Right lobe of liver (tissue), 4 donors: ENCODE measurements around the gene PPIL1.

Source experiments
- POLR2A ChIP-seq: fragments of 450-650 bp; IDR thresholded peaks from one replicate; pipeline ENCODE4 v1.6.1; 2017; ENCODE audit warnings: antibody characterized with exemption, mild to moderate bottlenecking
- TF ChIP-seq, protein P1 (sequence below), 4 donors: fragments of 200-600 bp in 3 of 4; fragments of 450-650 bp in 1 of 4; IDR thresholded peaks; one replicate each; pipeline versions ENCODE4 v1.5.1 to v1.8.0; 2016 to 2022; ENCODE audit warnings: antibody characterized with exemption in 4 of 4, mild to moderate bottlenecking in 2 of 4
- donor health status: DM: no; HTN: no; CAD: no.
- donor health status: DM: no; HTN: no; CAD: no.
- donor health status: DM: no; HTN: yes; CAD: no.

DNA sequence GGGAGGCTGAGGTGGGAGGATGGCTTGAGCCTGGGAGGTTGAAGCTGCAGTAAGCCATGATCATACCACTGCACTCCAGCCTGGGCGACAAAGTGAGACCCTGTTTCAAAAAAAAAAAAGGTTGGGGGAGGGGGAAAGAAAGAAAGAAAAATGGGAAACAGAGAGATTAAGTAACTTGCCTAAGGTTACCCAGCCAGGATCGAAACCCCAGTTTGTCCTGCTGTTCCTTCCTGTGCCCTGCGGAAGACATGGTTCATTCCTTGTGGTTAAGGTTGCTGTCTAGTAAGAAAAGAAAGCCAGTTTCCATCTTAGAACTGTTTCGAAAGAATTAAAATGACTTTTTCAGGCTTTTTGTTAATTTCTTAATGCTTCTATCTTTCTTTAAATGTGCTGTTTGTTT, 41.0 kb upstream of the PPIL1 start:
- TF ChIP-seq, protein P1, sequence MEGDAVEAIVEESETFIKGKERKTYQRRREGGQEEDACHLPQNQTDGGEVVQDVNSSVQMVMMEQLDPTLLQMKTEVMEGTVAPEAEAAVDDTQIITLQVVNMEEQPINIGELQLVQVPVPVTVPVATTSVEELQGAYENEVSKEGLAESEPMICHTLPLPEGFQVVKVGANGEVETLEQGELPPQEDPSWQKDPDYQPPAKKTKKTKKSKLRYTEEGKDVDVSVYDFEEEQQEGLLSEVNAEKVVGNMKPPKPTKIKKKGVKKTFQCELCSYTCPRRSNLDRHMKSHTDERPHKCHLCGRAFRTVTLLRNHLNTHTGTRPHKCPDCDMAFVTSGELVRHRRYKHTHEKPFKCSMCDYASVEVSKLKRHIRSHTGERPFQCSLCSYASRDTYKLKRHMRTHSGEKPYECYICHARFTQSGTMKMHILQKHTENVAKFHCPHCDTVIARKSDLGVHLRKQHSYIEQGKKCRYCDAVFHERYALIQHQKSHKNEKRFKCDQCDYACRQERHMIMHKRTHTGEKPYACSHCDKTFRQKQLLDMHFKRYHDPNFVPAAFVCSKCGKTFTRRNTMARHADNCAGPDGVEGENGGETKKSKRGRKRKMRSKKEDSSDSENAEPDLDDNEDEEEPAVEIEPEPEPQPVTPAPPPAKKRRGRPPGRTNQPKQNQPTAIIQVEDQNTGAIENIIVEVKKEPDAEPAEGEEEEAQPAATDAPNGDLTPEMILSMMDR (IDR thresholded peaks at IDR 0.05), result no peak
- TF ChIP-seq POLR2A, result no peak
